Ascending aorta (tissue), 2 donors: ENCODE data around the gene HSDL2. TPM values are rescaled to one million over a fixed set of nuclear protein-coding genes. Genes with fewer than 3 reads are reported as not detected.

Experiments used
- DNase-seq, 2 donors: peaks; one replicate each; pipeline ENCODE4 v3.0.0-alpha.2; 2019; ENCODE audit warnings: low spot score in 2 of 2
- H3K27ac ChIP-seq, 2 donors: fragments of 200-600 bp; sonication (generic); one replicate each; pipeline ENCODE4 v1.5.1; 2016 to 2017; ENCODE audit warnings: mild to moderate bottlenecking in 1 of 2
- H3K27me3 ChIP-seq: fragments of 200-600 bp; sonication (generic); one replicate; pipeline ENCODE4 v1.5.1; 2017
- H3K36me3 ChIP-seq, 2 donors: fragments of 200-600 bp; sonication (generic); one replicate each; pipeline ENCODE4 v1.5.1; 2016
- H3K4me1 ChIP-seq, 2 donors: fragments of 200-600 bp; sonication (generic); one replicate each; pipeline ENCODE4 v1.5.1; 2016 to 2017; ENCODE audit warnings: mild to moderate bottlenecking in 1 of 2
- H3K4me3 ChIP-seq, 2 donors: fragments of 200-600 bp; sonication (generic); one replicate each; pipeline ENCODE4 v1.5.1; 2016 to 2017; ENCODE audit warnings: mild to moderate bottlenecking in 1 of 2
- H3K9me3 ChIP-seq, 2 donors: fragments of 200-600 bp; sonication (generic); one replicate each; pipeline ENCODE4 v1.5.1; 2016
- CTCF ChIP-seq, 3 experiments: fragments of 200-600 bp in 2 of 3; fragments of 450-650 bp in 1 of 3; sonication (generic) in 2 of 3; IDR thresholded peaks; one replicate each; pipeline ENCODE4 v1.5.1; 2016 to 2019; ENCODE audit warnings: antibody characterized with exemption in 3 of 3, mild to moderate bottlenecking in 1 of 3, moderate library complexity in 1 of 3
- intact Hi-C: fragments of 100-400 bp; cut with DNase I; formaldehyde crosslinking; loops from one replicate; pipeline ENCODE4 v1.15.1; 2023
- total RNA-seq: library from RNA; depleted of rRNA; stranded (reverse); fragments of >200 nt; gene quantifications from one replicate; pipeline ENCODE4 v1.1.0, GENCODE V29; 2016

HSDL2 gene
- total RNA-seq, 1 donor from 2014 or later, result 18.6 TPM

- no peak for DNase-seq
- Histone ChIP-seq H3K4me1 (no peaks in the 10 kb centered on the region), H3K36me3 (no peaks in the 10 kb centered on the region), H3K9me3 (no peaks in the 10 kb centered on the region), H3K27me3 (no peaks in the 10 kb centered on the region), H3K4me3 (no peak overlapping the region), H3K27ac (no peak overlapping the region)
- intact Hi-C loops, result no loop called here
- no peak for TF ChIP-seq CTCF (IDR thresholded peaks at IDR 0.05)
Measured at GRCh38 chr9:112396416-112396815, 16.5 kb downstream of the HSDL2 start.

GRCh38 chr9:112396872-112397271 lies 17.0 kb downstream of the HSDL2 start:
- Histone ChIP-seq H3K4me1 (no peaks in the 10 kb centered on the region), H3K27me3 (no peaks in the 10 kb centered on the region), H3K4me3 (no peak overlapping the region), H3K9me3 (no peaks in the 10 kb centered on the region), H3K36me3 (no peaks in the 10 kb centered on the region), H3K27ac (no peak overlapping the region)
- intact Hi-C loops, result no loop called here
- no peak for TF ChIP-seq CTCF (IDR thresholded peaks at IDR 0.05)
- DNase-seq, result no peak

GRCh38 chr9:112401175-112401815 lies 21.4 kb downstream of the HSDL2 start:
- H3K4me3 ChIP-seq, result no peak overlapping the region

GRCh38 chr9:112403614-112404201 lies 23.8 kb downstream of the HSDL2 start:
- DNase-seq, result no peak
- no peaks in the 10 kb centered on the region for H3K9me3 ChIP-seq
- TF ChIP-seq CTCF (IDR thresholded peaks at IDR 0.05), result no peak
- no peaks in the 10 kb centered on the region for H3K27me3 ChIP-seq
- H3K27ac ChIP-seq, result no peak overlapping the region
- H3K4me3 ChIP-seq, result no peak overlapping the region
- peaks cover 5 to 34% of the 10 kb centered on the region in 2 donors for H3K36me3 ChIP-seq
- H3K4me1 ChIP-seq, result no peaks in the 10 kb centered on the region
- intact Hi-C loops, result no loop called here

More at GRCh38 chr9:112401175-112401815, 21.4 kb downstream of the HSDL2 start:
- Histone ChIP-seq H3K27me3 (no peaks in the 10 kb centered on the region), H3K36me3 (peaks cover 0 to 15% of the 10 kb centered on the region in 2 donors), H3K9me3 (no peaks in the 10 kb centered on the region), H3K4me1 (no peaks in the 10 kb centered on the region), H3K27ac (no peak overlapping the region)
- DNase-seq, result no peak
- no peak for TF ChIP-seq CTCF (IDR thresholded peaks at IDR 0.05)
- intact Hi-C loops, result no loop called here

GRCh38 chr9:112404508-112404932 lies 24.6 kb downstream of the HSDL2 start:
- Histone ChIP-seq H3K9me3 (no peaks in the 10 kb centered on the region), H3K4me1 (no peaks in the 10 kb centered on the region), H3K27ac (no peak overlapping the region), H3K36me3 (peaks cover 5 to 42% of the 10 kb centered on the region in 2 donors), H3K27me3 (no peaks in the 10 kb centered on the region), H3K4me3 (no peak overlapping the region)
- intact Hi-C loops, result no loop called here
- DNase-seq, result no peak
- no peak for TF ChIP-seq CTCF (IDR thresholded peaks at IDR 0.05)
